ENCODE data around the gene RGL1.

Gene RGL1

DNA sequence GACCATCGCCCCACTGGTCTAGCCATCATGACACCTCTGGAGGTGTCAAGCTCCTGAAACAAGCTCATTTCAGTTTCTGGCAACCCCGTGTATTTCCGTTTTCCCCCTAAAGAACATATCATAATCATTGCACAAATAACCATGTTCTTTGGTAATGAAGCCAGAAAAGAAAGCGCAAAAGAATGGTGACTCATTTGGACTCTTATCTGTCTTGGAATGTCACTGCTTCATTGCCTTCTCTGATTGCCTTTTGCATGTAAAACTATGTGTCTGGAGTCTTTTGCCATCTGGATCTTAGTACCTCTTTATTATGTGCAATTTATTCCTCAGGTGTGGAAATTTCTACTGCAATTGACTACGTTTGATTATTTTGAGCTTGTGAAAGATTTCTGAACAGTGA is 122.1 kb downstream of the RGL1 start:
- DNase-seq: no peak

DNA sequence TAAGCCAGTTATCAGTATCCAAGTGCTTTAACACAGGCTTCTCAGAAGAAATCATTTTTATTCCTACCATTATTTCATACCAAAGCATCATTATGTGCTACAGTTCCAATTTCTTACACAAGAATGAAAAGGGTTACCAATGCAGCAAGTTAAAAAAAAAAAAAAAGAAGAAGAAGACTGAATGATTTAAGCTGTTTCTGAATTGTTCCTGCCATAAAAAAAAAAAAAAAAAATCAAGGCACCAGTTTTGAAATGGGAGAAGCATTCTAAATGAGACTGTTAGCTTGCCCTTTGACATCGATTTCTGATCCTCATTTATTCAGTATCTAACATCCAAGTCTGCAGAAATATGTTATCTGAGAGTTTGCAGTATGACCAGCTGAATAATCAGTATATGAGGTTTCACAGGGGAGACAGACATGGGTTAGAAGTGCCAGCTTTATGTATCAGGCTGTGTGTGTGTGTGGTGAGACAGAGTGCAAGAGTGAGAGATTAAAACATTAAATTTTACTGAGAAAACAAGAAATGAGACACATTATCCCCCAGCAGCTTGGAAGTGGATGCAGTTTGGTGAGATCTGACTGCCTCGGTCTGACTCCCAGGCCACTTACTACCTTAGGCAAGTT is 126.8 kb downstream of the RGL1 start:
- no peak for DNase-seq

DNA sequence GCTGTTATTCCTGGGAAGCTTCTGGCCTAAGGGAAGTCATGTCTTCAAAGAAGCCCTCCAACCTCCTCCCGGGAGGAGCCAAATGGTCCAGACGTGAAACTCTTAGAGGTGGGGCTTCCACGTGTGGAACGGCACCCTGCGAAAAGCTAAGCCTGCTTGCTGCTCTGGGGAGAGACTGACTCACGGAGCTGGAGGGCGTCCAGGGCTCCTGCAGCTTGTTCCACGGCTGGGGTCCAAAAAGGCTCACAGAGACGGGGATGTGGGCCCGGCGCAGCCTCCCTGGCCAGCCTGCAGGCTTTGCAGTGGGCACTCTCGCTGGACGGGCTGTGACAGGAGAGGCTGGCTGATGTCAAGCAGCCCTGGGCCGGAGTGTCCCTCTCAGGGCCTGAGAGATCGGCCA is 127.5 kb downstream of the RGL1 start:
- DNase-seq: no peak

DNA sequence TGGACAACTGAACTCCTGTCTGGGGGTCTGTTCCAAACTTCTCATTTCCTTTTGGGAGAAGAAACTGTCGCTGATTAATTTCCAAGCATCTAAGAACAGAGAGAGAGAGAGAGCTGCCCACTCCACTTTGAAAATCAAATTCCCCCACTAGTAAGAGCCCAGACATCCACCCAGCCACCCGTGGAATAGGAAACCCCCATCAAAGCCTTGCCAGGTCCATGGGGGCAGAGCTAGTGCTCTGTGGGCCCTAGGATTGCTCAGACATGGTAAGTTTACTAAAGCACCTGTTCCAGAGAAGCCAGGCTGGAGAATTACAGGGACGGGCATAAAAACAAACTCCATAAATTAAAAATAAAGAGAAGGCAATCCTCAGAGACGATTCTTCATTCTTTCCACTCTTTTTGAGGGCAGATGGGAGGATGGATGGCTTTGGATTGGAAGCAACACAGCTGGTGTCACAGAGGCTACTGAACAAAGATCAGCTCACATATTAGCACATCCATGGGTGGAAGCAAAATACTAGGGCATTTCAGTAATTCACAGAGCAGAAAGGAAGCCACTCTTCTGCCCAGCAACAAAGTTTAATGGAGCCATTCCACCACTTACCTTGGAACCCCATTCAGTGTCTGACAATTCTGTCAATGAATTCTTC is 128.7 kb downstream of the RGL1 start:
- no peak for DNase-seq

DNA sequence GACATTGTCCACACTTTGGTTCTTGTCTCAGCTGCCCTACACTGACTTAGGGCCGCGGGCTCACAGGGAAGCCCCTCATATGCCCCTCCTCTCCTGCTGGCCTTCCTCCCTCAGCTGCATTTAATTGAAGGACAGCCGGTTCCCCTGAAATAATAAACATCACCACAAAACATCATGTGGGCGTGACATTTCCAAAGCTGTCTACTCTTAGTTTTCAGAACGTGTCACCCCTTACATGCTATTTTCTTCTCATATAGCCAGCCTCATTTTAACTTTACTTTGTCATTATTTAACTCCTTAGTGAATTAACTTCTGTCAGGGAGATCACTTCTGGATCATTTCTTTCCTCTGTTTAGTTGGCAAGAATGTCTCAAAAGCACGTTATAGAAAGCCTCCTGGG is 129.4 kb downstream of the RGL1 start:
- no peak for DNase-seq

DNA sequence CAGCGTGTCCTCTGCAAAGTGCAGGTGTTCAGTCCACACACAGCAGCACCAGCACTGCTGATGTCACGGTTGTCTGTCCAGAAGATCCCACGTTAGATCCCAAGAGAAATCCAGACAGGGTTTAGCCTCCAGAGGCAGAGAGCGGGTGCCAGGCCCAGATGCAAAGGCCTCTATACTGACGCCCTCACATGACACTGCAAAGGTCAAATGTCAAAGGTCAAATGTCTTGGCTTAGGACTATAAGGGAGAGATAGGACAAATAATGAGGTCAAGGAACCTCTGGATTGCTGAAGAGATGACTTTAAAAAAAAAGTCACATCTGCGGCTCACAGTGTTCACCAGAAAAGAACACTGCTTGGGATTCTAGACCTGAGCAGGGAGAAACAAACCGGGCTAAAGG is 131.1 kb downstream of the RGL1 start:
- no peak for DNase-seq

DNA sequence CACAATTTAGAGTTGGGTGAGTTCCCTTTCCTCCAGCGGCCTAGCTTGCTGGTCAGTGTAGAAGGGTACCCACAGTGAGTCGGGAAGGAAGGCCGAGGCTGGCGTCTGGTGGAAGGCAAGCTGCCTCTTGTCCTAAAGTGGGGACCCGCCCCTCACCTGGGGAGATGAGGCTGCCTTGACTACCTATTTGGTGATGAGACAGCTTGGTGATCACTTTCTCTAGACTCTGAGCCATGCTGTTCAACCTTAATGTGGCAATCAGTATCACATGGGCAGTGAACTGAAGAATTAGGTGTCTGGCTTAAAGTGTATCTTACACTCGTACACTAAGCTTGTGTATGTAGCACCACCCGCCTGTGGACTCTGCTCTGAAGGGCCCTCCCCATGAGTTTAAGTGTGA is 131.9 kb downstream of the RGL1 start:
- DNase-seq: no peak

DNA sequence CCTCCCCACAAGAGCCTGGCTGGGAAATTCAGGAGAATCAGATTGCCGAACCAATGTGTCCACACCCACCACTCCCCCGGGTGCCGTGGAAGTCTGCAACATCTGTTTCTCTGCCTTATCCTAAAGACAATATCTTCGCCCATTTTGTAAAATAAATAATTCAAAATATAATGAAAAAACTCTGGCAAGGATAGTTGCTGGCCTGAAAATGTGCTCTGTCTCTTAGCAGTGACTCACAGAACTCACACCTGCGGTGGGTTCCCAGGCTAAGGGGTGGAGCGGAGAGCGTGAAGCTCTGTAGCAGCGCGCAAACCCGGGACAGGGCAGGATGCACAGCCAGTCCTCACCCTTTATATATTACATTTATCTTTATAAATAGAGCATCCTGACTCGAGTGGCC is 132.7 kb downstream of the RGL1 start:
- no peak for DNase-seq

DNA sequence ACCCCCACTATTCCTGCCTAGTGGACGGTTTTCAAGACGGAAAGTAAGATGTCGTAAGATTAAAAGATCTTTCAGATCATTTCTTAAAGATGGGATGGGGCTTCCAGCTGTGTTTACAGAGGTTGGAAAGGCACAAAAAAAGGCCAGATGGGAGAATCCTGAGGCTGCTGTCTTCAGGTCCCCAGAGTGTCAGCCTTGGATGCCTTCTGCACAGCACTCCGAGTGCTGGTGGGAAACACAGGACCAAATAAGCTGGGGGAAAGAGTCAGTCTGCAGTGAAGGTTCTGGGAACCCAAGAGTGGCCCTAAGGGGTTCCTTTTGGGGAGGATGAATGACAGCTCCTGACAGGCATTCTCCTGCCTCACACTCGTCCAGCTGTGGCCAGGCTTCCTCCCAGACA is 136.1 kb downstream of the RGL1 start:
- no peak for DNase-seq

DNA sequence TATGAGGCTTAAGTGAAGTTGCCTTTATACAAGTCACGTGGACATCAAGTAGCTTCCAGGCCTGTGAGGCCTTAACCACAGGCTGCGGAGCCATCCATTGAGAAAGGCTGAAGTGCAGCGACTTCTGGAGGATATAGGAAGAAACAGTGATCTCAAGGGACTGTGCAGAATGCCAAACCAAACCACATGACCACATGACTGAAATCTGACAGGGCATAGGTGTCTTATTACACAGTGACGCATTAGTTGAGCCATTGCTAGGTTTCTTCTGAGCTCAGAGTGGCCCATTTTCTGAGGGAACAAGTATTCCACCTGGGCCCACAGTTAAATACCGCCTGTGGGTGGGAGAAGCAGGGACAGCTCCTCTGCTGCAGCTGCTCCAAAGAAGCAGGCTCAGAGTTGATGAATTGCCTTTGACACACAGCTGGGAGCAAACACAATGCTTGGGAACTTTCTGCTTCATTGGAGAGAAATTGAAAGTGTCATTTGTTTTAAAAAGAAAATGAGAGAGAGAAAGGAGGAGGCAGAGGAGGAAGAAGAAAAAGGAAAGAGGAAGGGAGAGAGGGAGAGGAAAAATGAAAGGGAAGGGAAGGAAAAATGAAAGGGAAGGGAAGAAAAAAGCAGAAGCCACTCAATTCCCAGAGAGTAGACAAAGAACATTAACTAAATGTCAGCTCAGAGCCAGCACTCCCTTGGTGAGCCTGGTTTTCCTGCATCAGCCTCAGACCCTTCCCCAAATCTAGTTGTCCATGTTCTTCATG is 138.2 kb downstream of the RGL1 start:
- DNase-seq: peak; percentile 97 to 98

DNA sequence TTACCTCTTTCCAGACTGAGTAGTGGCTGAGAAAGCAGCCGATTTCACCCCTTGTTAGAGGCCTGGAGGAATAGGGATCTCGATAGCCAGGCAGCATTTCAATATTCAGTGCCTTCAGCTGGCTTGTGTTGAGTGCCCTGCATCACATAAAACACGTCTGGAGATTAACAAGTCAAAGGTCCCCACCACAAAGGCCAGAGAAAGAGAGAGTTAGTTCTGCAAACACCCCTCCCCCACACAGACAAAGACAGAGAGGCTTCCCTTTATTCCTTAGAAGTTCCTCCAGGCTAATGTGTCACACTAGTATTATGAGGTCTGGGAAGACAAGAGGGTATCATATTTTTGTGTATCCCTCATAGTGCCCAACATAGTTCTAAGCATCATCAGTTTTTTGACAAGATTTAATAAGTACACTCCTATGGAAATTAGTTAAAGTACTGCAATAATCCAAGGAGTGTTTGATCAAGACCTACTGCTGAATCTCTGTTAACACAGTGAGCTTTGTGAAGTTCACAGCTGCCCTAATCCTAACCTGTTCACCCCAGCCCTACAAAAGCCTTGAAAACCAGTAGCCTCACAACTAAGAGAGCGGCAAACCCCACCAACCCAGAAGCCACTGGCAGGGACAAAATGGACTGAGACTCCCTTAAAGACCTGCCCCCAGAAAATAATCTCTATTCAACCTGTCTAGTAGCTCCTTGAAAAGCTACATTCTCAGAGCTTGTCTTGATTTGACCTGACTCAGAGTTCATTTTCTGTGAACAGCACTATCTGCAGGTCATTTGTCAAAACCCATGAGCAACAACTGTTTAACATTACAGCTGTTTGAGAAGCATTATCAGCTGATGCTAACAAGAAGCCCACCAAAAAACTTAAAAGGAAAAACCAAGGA is 140.8 kb downstream of the RGL1 start:
- no peak for DNase-seq

DNA sequence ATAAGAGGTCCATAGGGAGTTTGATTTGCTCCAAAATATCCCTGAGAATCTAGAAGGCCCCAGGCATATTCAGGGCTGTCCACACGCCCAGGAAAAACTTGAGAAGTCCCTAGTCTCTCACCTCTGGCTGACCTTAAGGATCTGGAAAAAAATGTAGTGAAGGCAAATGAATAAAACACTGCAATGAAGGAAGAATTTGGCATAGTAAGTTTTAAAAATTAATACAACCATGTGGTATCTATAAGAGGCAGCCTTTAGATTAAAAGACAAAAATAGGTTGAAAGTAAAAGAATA is 141.3 kb downstream of the RGL1 start:
- DNase-seq: no peak

DNA sequence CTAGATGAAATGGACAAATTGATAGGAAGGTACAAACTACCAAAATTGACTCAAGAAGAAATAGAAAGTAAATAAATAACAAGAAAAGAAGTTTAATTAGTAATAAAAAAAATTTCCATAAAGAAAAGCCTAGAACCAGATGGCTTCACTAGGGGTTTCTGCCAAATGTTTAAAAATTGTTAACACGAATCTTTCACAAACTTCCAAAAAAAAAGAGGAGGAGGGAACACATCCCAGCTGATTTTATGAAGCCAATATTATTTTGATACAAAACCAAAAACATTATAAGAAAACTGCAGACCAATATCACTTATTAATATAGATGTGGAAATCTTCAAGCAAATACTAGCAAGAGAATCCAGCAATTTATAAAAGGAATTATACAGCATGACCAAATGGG is 143.1 kb downstream of the RGL1 start:
- DNase-seq: no peak

DNA sequence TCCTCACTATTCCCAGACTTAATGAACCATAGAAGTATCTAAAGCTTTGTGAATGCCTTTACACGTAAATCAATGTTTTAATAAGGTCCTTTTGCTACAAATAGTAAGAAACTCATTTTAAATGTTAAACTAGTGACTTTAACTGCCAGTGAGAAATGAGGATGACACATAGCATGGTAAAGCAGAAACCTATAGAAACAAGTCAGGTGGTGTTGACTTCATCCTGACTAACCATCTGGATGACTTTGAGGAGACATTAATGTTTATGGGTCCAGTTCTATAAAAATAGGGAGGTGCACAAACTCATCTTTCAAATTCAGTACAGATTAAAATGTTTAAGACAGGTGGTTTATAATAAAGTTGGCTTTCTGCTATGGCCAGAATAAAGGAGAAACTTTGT is 147.2 kb downstream of the RGL1 start:
- DNase-seq: no peak

DNA sequence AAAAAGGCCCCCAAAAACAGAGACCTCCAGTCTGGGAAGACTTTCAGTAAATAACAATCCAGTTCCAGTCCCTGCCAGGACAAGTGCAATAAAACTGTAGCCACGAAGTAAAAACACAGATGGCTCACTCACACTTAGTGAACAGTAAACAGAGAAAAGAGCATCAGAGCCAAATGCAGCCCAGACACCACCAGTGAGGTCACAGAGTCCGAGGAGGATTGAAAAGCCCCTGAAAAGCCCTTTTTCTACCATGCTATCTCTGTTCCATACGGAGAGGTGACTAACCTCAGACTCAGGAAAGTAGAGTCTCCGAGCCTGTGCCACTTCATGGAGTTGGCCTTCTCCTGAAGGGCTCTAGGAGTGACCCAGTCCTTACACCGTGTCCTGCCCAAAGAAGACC is 148.1 kb downstream of the RGL1 start:
- DNase-seq: no peak

DNA sequence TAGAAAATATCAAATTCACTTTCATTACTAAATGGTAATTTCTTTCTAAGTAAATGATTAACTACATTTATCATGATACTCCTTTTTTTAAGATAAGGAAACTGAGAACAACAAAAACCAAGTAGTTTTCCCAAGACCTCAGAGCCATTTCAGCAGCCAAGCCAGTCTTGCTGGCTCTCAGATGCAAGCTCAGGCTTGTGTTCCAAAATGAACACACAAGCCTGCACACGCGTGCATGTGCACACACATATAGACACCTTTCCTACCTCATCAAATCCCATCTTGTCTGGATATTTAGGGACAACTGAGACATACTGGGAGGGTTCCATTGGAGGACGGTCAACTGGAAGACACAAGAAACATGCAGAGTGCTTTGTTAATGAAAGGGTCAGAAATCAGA is 149.6 kb downstream of the RGL1 start:
- DNase-seq: no peak

DNA sequence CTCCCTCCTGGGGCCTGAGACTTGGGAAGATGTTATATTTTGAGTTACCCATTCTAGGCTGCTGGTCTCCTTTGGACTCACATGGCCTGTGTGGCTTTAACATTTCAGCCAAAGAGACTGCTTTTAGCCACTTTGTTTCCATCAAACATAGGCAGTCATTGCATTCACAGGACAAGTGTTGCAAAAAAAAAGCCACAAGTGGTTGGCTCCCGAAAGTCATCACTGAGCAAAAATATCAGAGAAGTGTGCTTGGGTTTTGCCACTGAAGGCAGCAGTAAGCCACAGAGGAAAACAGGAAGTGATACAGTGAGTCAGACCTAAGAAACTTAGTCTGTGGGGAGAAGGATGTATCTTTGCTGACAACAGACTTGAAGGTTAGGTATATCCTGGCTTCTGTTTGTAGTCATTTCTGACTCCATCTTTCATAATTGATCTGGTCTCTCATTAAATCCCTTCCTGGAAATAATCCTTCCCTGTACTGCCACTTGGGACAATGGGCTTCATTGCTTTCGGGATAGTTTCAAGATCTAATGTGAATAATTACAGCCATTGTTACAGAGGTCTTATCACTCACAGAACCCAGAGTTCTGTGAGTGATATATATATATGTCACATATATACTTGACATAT is 151.8 kb downstream of the RGL1 start:
- DNase-seq: no peak

DNA sequence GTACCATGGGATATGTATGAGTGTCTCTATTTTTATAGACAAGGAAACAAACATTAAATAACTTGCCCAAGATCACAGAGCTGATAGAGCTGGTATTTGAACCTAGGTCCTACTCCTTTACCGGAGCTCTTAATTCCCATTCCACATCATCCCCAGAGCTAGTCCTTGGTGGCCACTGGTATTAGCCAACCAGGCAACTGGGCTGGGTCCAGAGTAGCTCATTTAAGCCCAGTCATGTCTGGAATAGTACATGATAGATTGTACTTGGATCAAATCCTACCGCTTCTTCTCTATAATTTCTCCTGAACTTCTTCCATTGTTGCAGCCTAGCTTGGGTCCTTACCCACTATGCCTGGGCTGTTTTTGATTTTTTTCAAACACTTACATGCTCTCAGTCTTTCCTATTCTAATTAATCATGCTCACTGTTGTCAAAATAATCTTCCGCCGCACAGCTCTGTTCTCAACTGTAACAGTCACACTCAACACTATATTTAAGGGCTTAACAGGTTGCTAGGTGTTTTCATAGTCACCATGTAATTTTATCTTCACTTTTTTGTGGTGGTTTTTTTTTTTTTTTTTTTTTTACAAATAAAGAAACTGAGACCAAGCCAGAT is 152.4 kb downstream of the RGL1 start:
- no peak for DNase-seq

DNA sequence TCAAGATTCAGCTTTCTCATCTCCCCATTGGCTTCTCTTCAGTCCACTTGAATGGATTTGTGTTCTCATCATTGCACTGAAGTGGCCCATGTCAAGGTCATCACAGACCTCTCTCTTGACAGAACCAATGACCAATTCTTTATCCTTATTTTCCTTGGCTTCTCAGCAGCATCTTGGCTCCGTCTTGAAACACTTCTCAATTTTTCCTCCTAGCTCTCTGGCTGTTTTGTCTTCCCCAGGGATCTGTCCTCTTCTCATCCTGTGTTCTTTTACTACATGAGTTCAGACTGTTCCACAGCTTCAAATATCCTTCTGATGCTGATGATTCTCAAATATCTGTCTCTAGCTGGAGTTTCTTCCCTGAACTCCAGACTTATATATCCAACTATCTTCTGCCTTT is 154.0 kb downstream of the RGL1 start:
- DNase-seq: no peak

DNA sequence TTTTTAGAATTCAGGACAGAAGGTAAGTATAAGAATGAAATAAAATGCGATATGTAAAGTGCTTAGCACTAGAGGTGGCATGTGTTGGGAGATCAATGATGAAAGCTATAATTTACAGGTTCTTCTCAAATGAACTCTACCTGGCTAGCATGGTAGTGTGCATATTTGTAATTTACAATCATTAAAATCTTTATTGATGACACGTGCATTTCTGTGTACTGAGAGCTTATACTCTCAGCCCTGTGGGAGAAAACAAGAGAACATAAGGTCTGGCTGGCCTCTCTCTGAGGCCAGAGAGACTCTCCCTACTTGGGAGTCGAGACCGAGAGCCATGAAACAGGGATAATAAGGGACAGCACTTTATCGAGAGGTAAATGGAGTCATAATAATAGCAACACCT is 156.2 kb downstream of the RGL1 start:
- no peak for DNase-seq

DNA sequence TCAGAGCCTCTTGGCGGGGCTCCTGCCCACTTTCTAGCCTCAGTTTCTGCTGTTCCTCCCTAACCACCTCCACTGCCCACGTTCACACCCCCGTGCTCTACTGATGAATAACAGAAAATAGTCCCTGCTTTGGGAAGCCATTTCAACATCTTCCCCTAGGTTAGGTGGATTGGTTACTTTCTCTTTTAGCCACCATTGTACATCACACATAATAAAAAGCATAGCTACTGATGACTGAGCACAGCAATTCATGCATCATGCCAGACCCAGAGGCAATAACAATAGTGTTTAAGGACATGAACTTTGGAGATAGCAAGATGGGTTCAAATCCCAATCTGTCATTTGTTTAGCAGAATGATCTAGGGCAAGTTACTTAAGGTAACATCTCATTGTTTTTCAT is 158.0 kb downstream of the RGL1 start:
- DNase-seq: no peak

DNA sequence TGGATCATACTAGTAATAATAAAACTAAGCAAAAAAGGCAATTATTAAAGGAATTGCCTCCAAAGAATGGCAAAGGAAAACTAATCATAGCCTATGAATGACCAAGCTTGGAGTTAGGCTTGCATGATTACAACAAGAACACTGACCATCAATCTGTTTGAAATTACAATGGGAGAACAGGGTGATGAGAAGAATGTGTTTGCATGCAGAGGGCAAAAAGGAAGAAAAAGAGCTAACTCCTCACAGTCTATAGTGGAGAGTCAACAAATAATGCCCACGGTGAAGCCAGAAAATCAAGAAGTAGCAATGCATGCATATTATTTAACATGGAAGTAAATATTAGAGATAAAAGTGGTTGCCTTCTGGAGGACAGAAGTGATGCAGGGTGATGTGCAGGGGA is 160.8 kb downstream of the RGL1 start:
- DNase-seq: no peak

DNA sequence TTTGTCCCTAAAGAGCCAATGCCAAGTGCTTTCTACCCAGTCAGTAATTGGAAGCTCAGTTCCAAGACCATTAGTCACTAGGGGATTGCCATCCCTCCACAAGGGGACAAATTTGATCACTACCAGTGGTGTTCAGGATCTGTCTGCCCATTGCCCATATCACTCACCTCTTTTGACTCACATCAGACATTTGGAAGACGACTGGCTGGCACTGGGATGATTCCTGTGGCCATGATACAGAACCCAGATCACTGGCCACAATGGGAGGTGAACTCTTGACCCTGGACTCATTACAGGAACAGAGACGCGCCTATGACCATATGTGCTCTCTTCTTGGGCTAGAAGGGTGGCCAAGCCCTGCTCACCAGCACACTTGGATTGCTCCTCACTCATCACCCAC is 161.6 kb downstream of the RGL1 start:
- no peak for DNase-seq
